Heart right ventricle (tissue), 16 donors: ENCODE measurements around the gene KLF3. TPM values are rescaled to one million over a fixed set of nuclear protein-coding genes. Genes with fewer than 3 reads are reported as not detected.

Source experiments
- ATAC-seq, 8 donors: fragments of 200-7000 bp; cut with Tn5 transposase; one replicate each; pipeline ENCODE4 v1.9.1; 2020; ENCODE audit warnings: mild to moderate bottlenecking in 8 of 8, moderate library complexity in 8 of 8, moderate number of reproducible peaks in 1 of 8
- DNase-seq, 2 donors: peaks; one replicate each; pipeline ENCODE4 v3.0.0-alpha.2; 2020
- H3K27ac ChIP-seq, 10 donors: fragments of 200-600 bp; sonication (generic) in 2 of 10; one replicate each; pipeline versions ENCODE4 v1.5.0 to v1.8.0; 2020 to 2022; ENCODE audit warnings: mild to moderate bottlenecking in 3 of 10
- H3K27me3 ChIP-seq, 7 donors: fragments of 200-600 bp; one replicate each; pipeline ENCODE4 v1.8.0; 2021 to 2022; ENCODE audit warnings: mild to moderate bottlenecking in 2 of 7
- H3K36me3 ChIP-seq, 9 donors: fragments of 200-600 bp; sonication (generic) in 1 of 9; one replicate each; pipeline versions ENCODE4 v1.5.0 to v1.8.0; 2020 to 2022; ENCODE audit warnings: mild to moderate bottlenecking in 2 of 9
- H3K4me1 ChIP-seq, 9 donors: fragments of 200-600 bp; sonication (generic) in 1 of 9; one replicate each; pipeline versions ENCODE4 v1.5.0 to v1.8.0; 2020 to 2022; ENCODE audit warnings: mild to moderate bottlenecking in 4 of 9
- H3K4me3 ChIP-seq, 10 donors: fragments of 200-600 bp; sonication (generic) in 2 of 10; one replicate each; pipeline versions ENCODE4 v1.5.0 to v1.8.0; 2020 to 2022; ENCODE audit warnings: mild to moderate bottlenecking in 7 of 10, moderate library complexity in 2 of 10
- H3K9me3 ChIP-seq, 11 donors: fragments of 200-600 bp in 10 of 11; sonication (generic) in 2 of 11; one replicate each; pipeline versions ENCODE4 v1.5.0 to v1.8.0; 2013 to 2022; ENCODE audit warnings: mild to moderate bottlenecking in 2 of 11, control low read depth in 1 of 11, moderate library complexity in 1 of 11
- CTCF ChIP-seq, 9 donors: fragments of 200-600 bp; sonication (generic) in 2 of 9; IDR thresholded peaks; one replicate each; pipeline versions ENCODE4 v1.5.0 to v1.8.0; 2021 to 2022; ENCODE audit warnings: antibody characterized with exemption in 9 of 9, mild to moderate bottlenecking in 5 of 9, moderate library complexity in 1 of 9
- WGBS, 2 donors: extraction: QIAGEN DNeasy Blood & Tissue Kit; methylation state at CpG; one replicate each; pipeline ENCODE4 v1.1.7; 2013; ENCODE audit warnings: inconsistent platforms in 1 of 2; 5-methylcytosine and 5-hydroxymethylcytosine counted together
- intact Hi-C, 10 donors: fragments of 100-400 bp; cut with DNase I; formaldehyde crosslinking; loops; one replicate each; pipeline versions ENCODE4 v1.11.1 to v1.14.2; 2022
- polyA plus RNA-seq, 2 donors: library from polyadenylated mRNA; stranded (reverse); fragments of 200-250 nt; gene quantifications; one replicate each; pipeline ENCODE4 v1.2.3, GENCODE V29; 2013
- total RNA-seq, 10 donors: library from RNA; stranded (reverse); fragmentation: NEBNext Ultra II Directional in 3 of 10; extraction: Animal tissue kit (Norgen Biotek cat#: 25700) in 3 of 10; gene quantifications; one replicate each; pipeline versions ENCODE4 v1.2.1 to v1.2.4, GENCODE V29; 2021 to 2023
- donor health status: Arrhythmogenic right ventricular cardiomyopathy.
- donor health status: ischemic (EF 13 %, LVEDD 7.1; RV severe dilation, severe dysfunction).
- donor health status: healthy with polysubstance abuse.
- donor health status: DM: no; HTN: yes; CAD: no.
- donor health status: DM: no; HTN: no; CAD: no.
- donor health status: ischemic (EF 25% LVEDD 6.9; RV normal size, moderate dysfunction).
- donor health status: ischemic (EF 25% LVEDD 5.7; RV mildly dilated, moderate dysfunction).
- donor health status: healthy.
- donor health status: DM: yes; HTN: yes; CAD: no.
- donor health status: Ischemic cardiomyopathy.
- donor health status: ischemic (EF 35%, LVEDD 5.7; RV mildly dilated, moderate dysfunction).
- donor health status: nonischemic (EF 11% LVEDD 7.7; RV severe dilation, severe dysfunction).
- donor health status: DM: yes; HTN: yes; CAD: no.
- donor health status: PGD.
- donor health status: ischemic (EF 29% LVEDD 5.4; RV normal size, mild dysfunction).
- donor health status: nonischemic (EF 23%, LVEDD 6.1; RV moderate dilation, normal function).

The KLF3 gene
- total and polyA plus RNA-seq, 12 donors = 9.9 to 25.1 (median 19.4) TPM

GRCh38 chr4:38674258-38675144, 10.5 kb downstream of the KLF3 start:
- ATAC-seq (peak in 4 of 8 donors; percentile 10 to 18 (median 13)), DNase-seq (no peak)
- peaks cover 27 to 94% (median 92%) of the 10 kb centered on the region in 9 donors for H3K4me1 ChIP-seq
- intact Hi-C loops = loop anchor here (1.0 to 10.0 kb wide), 19 partner anchors 29 to 620 kb away; no protein-coding TSS in a partner anchor
- no peak for TF ChIP-seq CTCF (IDR thresholded peaks at IDR 0.05)
- H3K36me3 ChIP-seq = peaks cover 0 to 11% (median 0%) of the 10 kb centered on the region in 9 donors
- H3K9me3 ChIP-seq = peaks cover 0 to 4% (median 0%) of the 10 kb centered on the region in 11 donors
- no peaks in the 10 kb centered on the region for H3K27me3 ChIP-seq
- peak overlapping the region in 5 of 10 donors; percentile 16 to 32 (median 21) for H3K4me3 ChIP-seq
- 25 to 38% methylated on average over 13 of the region's 13 CpGs for WGBS, 2 donors
- H3K27ac ChIP-seq = peak overlapping the region in 9 of 10 donors; percentile 78 to 100 (median 99)

- H3K4me1 ChIP-seq = peaks cover 27 to 93% (median 83%) of the 10 kb centered on the region in 9 donors
- ATAC-seq (peak in 7 of 8 donors; percentile 29 to 64 (median 49)), DNase-seq (peak in 1 of 2 donors; percentile 85)
- peaks cover 0 to 4% (median 0%) of the 10 kb centered on the region in 11 donors for H3K9me3 ChIP-seq
- H3K27me3 ChIP-seq = no peaks in the 10 kb centered on the region
- TF ChIP-seq CTCF (IDR thresholded peaks at IDR 0.05) = peak; percentile 83 to 96 (median 92)
- 9 to 11% methylated on average over 7 of the region's 7 CpGs for WGBS, 2 donors
- H3K36me3 ChIP-seq = peaks cover 0 to 16% (median 0%) of the 10 kb centered on the region in 9 donors
- peak overlapping the region in 2 of 10 donors; percentile 16 to 21 for H3K4me3 ChIP-seq
- intact Hi-C loops = loop anchor here (1.0 to 10.0 kb wide), 15 partner anchors 30 to 621 kb away; no protein-coding TSS in a partner anchor
- H3K27ac ChIP-seq = peak overlapping the region in 9 of 10 donors; percentile 78 to 100 (median 99)
These were observed 11.4 kb downstream of the KLF3 start for GRCh38 chr4:38675146-38676121.

GRCh38 chr4:38676986-38677385, 13.0 kb downstream of the KLF3 start:
- H3K4me1 ChIP-seq = peaks cover 19 to 93% (median 79%) of the 10 kb centered on the region in 9 donors
- peaks cover 0 to 31% (median 4%) of the 10 kb centered on the region in 9 donors for H3K36me3 ChIP-seq
- no peak overlapping the region for H3K4me3 ChIP-seq
- intact Hi-C loops = loop anchor here in 8 of 10 donors (5.0 to 10.0 kb wide), 7 partner anchors 55 to 622 kb away; no protein-coding TSS in a partner anchor
- no peak for TF ChIP-seq CTCF (IDR thresholded peaks at IDR 0.05)
- no peak for DNase-seq
- WGBS, 2 donors = 85 to 92% methylated on average over 12 of the region's 12 CpGs
- H3K27ac ChIP-seq = peak overlapping the region in 3 of 10 donors; percentile 11 to 67 (median 22)
- no peaks in the 10 kb centered on the region for H3K27me3 ChIP-seq
- H3K9me3 ChIP-seq = peaks cover 0 to 4% (median 0%) of the 10 kb centered on the region in 11 donors
- ATAC-seq = no peak
